ENCODE results near the gene MT2A.

- no peak for TF ChIP-seq POLR2AphosphoS5 (IDR thresholded peaks at IDR 0.05; ENCODE audit: low read depth, low read length)
- TF ChIP-seq POLR2A (IDR thresholded peaks at IDR 0.05; ENCODE audit: low read depth, low read length): no peak
- TF ChIP-seq TAF1 (IDR thresholded peaks at IDR 0.05; ENCODE audit: borderline replicate concordance, low read depth, low read length): no peak
Observed at GRCh38 chr16:56571525-56571924, 36.9 kb upstream of the MT2A start.

All from GM12892 (cell line).